A549 (cell line): ENCODE results near the gene ADD1.

ENCODE experiments used
- CTCF ChIP-seq: fragments of >200 bp; sonication (Bioruptor Twin); formaldehyde crosslinking; IDR thresholded peaks from 3 replicates; pipeline ENCODE4 v1.5.1; 2016
- HDAC2 ChIP-seq: fragments of 200-600 bp; sonication (generic); IDR thresholded peaks from 2 replicates; pipeline ENCODE4 v1.6.1; 2016
- PBX3 ChIP-seq: IDR thresholded peaks from 2 replicates; pipeline ENCODE4 v1.6.1; 2012
- POLR2A ChIP-seq: IDR thresholded peaks from 2 replicates; pipeline ENCODE4 v1.6.1; 2012; ENCODE audit warnings: mild to moderate bottlenecking, low read length
- RCOR1 ChIP-seq: fragments of 150-350 bp; IDR thresholded peaks from 2 replicates; pipeline ENCODE4 v1.6.1; 2014; ENCODE audit warnings: antibody characterized with exemption, low read length, low read depth

GRCh38 chr4:2798399-2799223 lies 45.0 kb upstream of the ADD1 start:
- no peak for TF ChIP-seq PBX3
- no peak for TF ChIP-seq RCOR1
- TF ChIP-seq HDAC2: no peak
- TF ChIP-seq CTCF: no peak
- TF ChIP-seq POLR2A: no peak
